OCI-LY3 (cell line): ENCODE data around the gene TMEM245.

Source experiments
- H2AFZ ChIP-seq: fragments of 200-600, 300-600 bp; shearing (Covaris generic); 2 replicates; pipeline ENCODE4 v1.6.0; 2014; ENCODE audit warnings: antibody characterized with exemption, low read depth, low read length
- H3K27ac ChIP-seq: fragments of 200-600, 300-600 bp; sonication (generic); 2 replicates; pipeline ENCODE4 v1.5.1; 2014; ENCODE audit warnings: mild to moderate bottlenecking, low read length, moderate library complexity, mixed read lengths
- H3K27me3 ChIP-seq: fragments of 200-600, 300-600 bp; sonication (generic); 2 replicates; pipeline ENCODE4 v1.6.1; 2014; ENCODE audit warnings: low read depth, low read length, mixed read lengths
- H3K36me3 ChIP-seq: fragments of 200-600, 300-600 bp; sonication (generic); replicated peaks from 2 replicates; pipeline ENCODE3; 2014; ENCODE audit warnings: low read depth, low read length, mixed read lengths
- H3K4me1 ChIP-seq: fragments of 300-600, 200-600 bp; sonication (generic); 2 replicates; pipeline ENCODE4 v1.6.1; 2014; ENCODE audit warnings: low read length, mixed read lengths
- H3K4me2 ChIP-seq: fragments of 200-600, 300-600 bp; sonication (generic); 2 replicates; pipeline ENCODE4 v1.6.1; 2014; ENCODE audit warnings: low read length, mixed read lengths
- H3K4me3 ChIP-seq: fragments of 300-600, 200-600 bp; sonication (generic); 2 replicates; pipeline ENCODE4 v1.5.1; 2014; ENCODE audit warnings: antibody characterized with exemption, mild to moderate bottlenecking, low read length, moderate library complexity
- H3K79me2 ChIP-seq: fragments of 300-600, 200-600 bp; shearing (Covaris generic); 2 replicates; pipeline ENCODE4 v1.6.1; 2014; ENCODE audit warnings: mild to moderate bottlenecking, low read length, mixed read lengths
- H3K9ac ChIP-seq: fragments of 300-600, 200-600 bp; shearing (Covaris generic); 2 replicates; pipeline ENCODE4 v1.6.0; 2014; ENCODE audit warnings: mild to moderate bottlenecking, low read length, moderate library complexity
- H3K9me3 ChIP-seq: fragments of 200-600, 300-600 bp; shearing (Covaris generic); 2 replicates; pipeline ENCODE4 v1.6.1; 2014; ENCODE audit warnings: low read length, mixed read lengths; ENCODE audit not compliant: insufficient read depth
- H4K20me1 ChIP-seq: fragments of 200-600, 300-600 bp; sonication (generic); 2 replicates; pipeline ENCODE4 v1.6.1; 2016; ENCODE audit warnings: low read length, mixed read lengths; ENCODE audit not compliant: insufficient read depth
- CTCF ChIP-seq: fragments of 200-600, 300-600 bp; sonication (generic); IDR thresholded peaks from 2 replicates; pipeline ENCODE4 v1.5.1; 2014; ENCODE audit warnings: antibody characterized with exemption, low read length, low read depth
- EZH2phosphoT487 ChIP-seq: fragments of 200-600 bp; shearing (Covaris generic); IDR thresholded peaks from 2 replicates; pipeline ENCODE4 v1.6.1; 2018; ENCODE audit warnings: antibody characterized with exemption, mixed run types, low read depth

TMEM245 gene

GRCh38 chr9:109109967-109110328, 9.8 kb downstream of the TMEM245 start:
- Histone ChIP-seq H3K4me3 (peak overlapping the region; percentile 58; the same call in 1 of the 2 replicates), H3K36me3 (peaks cover 7% of the 10 kb centered on the region), H3K4me2 (peak overlapping the region; percentile 69), H4K20me1 (peaks cover 68% of the 10 kb centered on the region), H3K27me3 (no peaks in the 10 kb centered on the region), H3K79me2 (peaks cover 97% of the 10 kb centered on the region), H3K9ac (no peak overlapping the region), H3K4me1 (peaks cover 46% of the 10 kb centered on the region), H3K9me3 (no peaks in the 10 kb centered on the region), H3K27ac (no peak overlapping the region), H2AFZ (no peak overlapping the region)
- no peak for TF ChIP-seq EZH2phosphoT487
- no peak for TF ChIP-seq CTCF

GRCh38 chr9:109108318-109108717, 11.4 kb downstream of the TMEM245 start:
- Histone ChIP-seq H2AFZ (no peak overlapping the region), H3K36me3 (peaks cover 16% of the 10 kb centered on the region), H4K20me1 (peaks cover 54% of the 10 kb centered on the region), H3K4me3 (peak overlapping the region; percentile 39), H3K27ac (no peak overlapping the region), H3K27me3 (no peaks in the 10 kb centered on the region), H3K79me2 (peaks cover 92% of the 10 kb centered on the region), H3K9ac (peak overlapping the region; percentile 9; the same call in 1 of the 2 replicates), H3K4me2 (peak overlapping the region; percentile 69), H3K9me3 (no peaks in the 10 kb centered on the region), H3K4me1 (peaks cover 46% of the 10 kb centered on the region)
- TF ChIP-seq CTCF (no peak), EZH2phosphoT487 (no peak)

- H3K27ac ChIP-seq, result no peak overlapping the region
- H4K20me1 ChIP-seq, result peaks cover 54% of the 10 kb centered on the region
- peak overlapping the region; percentile 69 for H3K4me2 ChIP-seq
- H3K36me3 ChIP-seq, result peaks cover 23% of the 10 kb centered on the region
- H3K9ac ChIP-seq, result peak overlapping the region; percentile 9; the same call in 1 of the 2 replicates
- no peak for TF ChIP-seq EZH2phosphoT487
- no peak for TF ChIP-seq CTCF
- no peak overlapping the region for H2AFZ ChIP-seq
- peaks cover 49% of the 10 kb centered on the region for H3K4me1 ChIP-seq
- H3K79me2 ChIP-seq, result peaks cover 92% of the 10 kb centered on the region
- no peaks in the 10 kb centered on the region for H3K9me3 ChIP-seq
- H3K4me3 ChIP-seq, result peak overlapping the region; percentile 39; the same call in 1 of the 2 replicates
- H3K27me3 ChIP-seq, result no peaks in the 10 kb centered on the region
These were observed 12.1 kb downstream of the TMEM245 start for GRCh38 chr9:109107402-109108240.

- Histone ChIP-seq H3K36me3 (peaks cover 35% of the 10 kb centered on the region), H3K9me3 (no peaks in the 10 kb centered on the region), H3K79me2 (peaks cover 88% of the 10 kb centered on the region), H3K9ac (no peak overlapping the region), H3K4me1 (peaks cover 28% of the 10 kb centered on the region), H4K20me1 (peaks cover 45% of the 10 kb centered on the region), H3K27me3 (no peaks in the 10 kb centered on the region), H3K4me3 (no peak overlapping the region), H2AFZ (no peak overlapping the region), H3K27ac (no peak overlapping the region), H3K4me2 (no peak overlapping the region)
- TF ChIP-seq EZH2phosphoT487 (no peak), CTCF (no peak)
These were observed 17.9 kb downstream of the TMEM245 start for GRCh38 chr9:109101810-109102209.
